GM23338 (cell line): ENCODE measurements around the gene AFF3. TPM values are rescaled to one million over a fixed set of nuclear protein-coding genes. Genes with fewer than 3 reads are reported as not detected.

Source experiments
- ATAC-seq: fragments of 200-7000 bp; cut with Tn5 transposase; 3 replicates; pipeline ENCODE4 v1.9.1; 2020
- DNase-seq: peaks from one replicate; pipeline ENCODE4 v3.0.0-alpha.2; 2015; ENCODE audit warnings: low spot score
- H2AFZ ChIP-seq: fragments of 200-600 bp; sonication (generic); 2 replicates; pipeline ENCODE4 v1.8.0; 2016; ENCODE audit warnings: antibody characterized with exemption, mild to moderate bottlenecking, moderate library complexity
- H3F3A ChIP-seq: fragments of 200-600 bp; sonication (generic); replicated peaks from 2 replicates; pipeline ENCODE4 v1.8.0; 2017; ENCODE audit warnings: antibody characterized with exemption, mixed run types, low read depth
- H3K27ac ChIP-seq: fragments of 200-600 bp; sonication (generic); 2 replicates; pipeline ENCODE4 v1.6.1; 2016; ENCODE audit warnings: low read depth
- H3K27me3 ChIP-seq: fragments of 200-600 bp; sonication (generic); 2 replicates; pipeline ENCODE4 v1.8.0; 2016; ENCODE audit warnings: mild to moderate bottlenecking, mixed run types, moderate library complexity; ENCODE audit not compliant: insufficient read depth
- H3K36me3 ChIP-seq: fragments of 200-600 bp; sonication (generic); 2 replicates; pipeline ENCODE4 v1.8.0; 2016; ENCODE audit warnings: mild to moderate bottlenecking; ENCODE audit not compliant: insufficient read depth
- H3K4me1 ChIP-seq: fragments of 200-600 bp; sonication (generic); 2 replicates; pipeline ENCODE4 v1.8.0; 2016; ENCODE audit warnings: mild to moderate bottlenecking, moderate library complexity; ENCODE audit not compliant: insufficient read depth
- H3K4me2 ChIP-seq: fragments of 200-600 bp; sonication (generic); 2 replicates; pipeline ENCODE4 v1.7.1; 2017; ENCODE audit warnings: mixed run types
- H3K4me3 ChIP-seq: fragments of 200-600 bp; sonication (generic); 2 replicates; pipeline ENCODE4 v1.6.1; 2016; ENCODE audit warnings: mixed run types
- H3K79me2 ChIP-seq: fragments of 200-600 bp; sonication (generic); replicated peaks from 2 replicates; pipeline ENCODE4 v1.8.0; 2017; ENCODE audit warnings: mild to moderate bottlenecking; ENCODE audit not compliant: insufficient read depth
- H3K9me2 ChIP-seq: fragments of 200-600 bp; sonication (generic); 2 replicates; pipeline ENCODE4 v1.8.0; 2017; ENCODE audit not compliant: insufficient read depth
- H4K20me1 ChIP-seq: fragments of 200-600 bp; sonication (generic); replicated peaks from 2 replicates; pipeline ENCODE4 v1.8.0; 2017; ENCODE audit warnings: mild to moderate bottlenecking; ENCODE audit not compliant: insufficient read depth
- H3K27ac Mint-ChIP-seq: 2 replicates; pipeline ENCODE4 v1.8.0; 2020; ENCODE audit warnings: inconsistent platforms, mild to moderate bottlenecking, moderate library complexity, mixed read lengths
- H3K27me3 Mint-ChIP-seq: 3 replicates; pipeline ENCODE4 v1.8.0; 2022; ENCODE audit warnings: low read depth, mild to moderate bottlenecking, moderate library complexity, mixed read lengths, inconsistent platforms; ENCODE audit not compliant: insufficient read depth, poor library complexity
- H3K36me3 Mint-ChIP-seq: 3 replicates; pipeline ENCODE4 v1.8.0; 2021; ENCODE audit warnings: low read depth, mild to moderate bottlenecking, inconsistent platforms, moderate library complexity, mixed read lengths
- H3K4me1 Mint-ChIP-seq: 3 replicates; pipeline ENCODE4 v1.8.0; 2020; ENCODE audit warnings: mild to moderate bottlenecking, inconsistent platforms, mixed read lengths
- H3K4me3 Mint-ChIP-seq: 3 replicates; pipeline ENCODE4 v1.8.0; 2021; ENCODE audit warnings: moderate library complexity, mild to moderate bottlenecking, inconsistent platforms, mixed read lengths
- H3K9me3 Mint-ChIP-seq: 3 replicates; pipeline ENCODE4 v1.8.0; 2020; ENCODE audit warnings: moderate library complexity, mild to moderate bottlenecking, inconsistent platforms, mixed read lengths
- CREB1 ChIP-seq: fragments of 250-450 bp; sonication (Bioruptor Pico); IDR thresholded peaks from 2 replicates; pipeline ENCODE4 v1.5.0; 2020; ENCODE audit warnings: low read depth, mild to moderate bottlenecking, moderate library complexity
- CTCF ChIP-seq, 2 experiments: fragments of 200-600 bp in 1 of 2; sonication (generic) in 1 of 2; conservative IDR thresholded peaks; 2 replicates each; pipeline versions ENCODE4 v1.5.1 to v1.6.1; 2016 to 2017; ENCODE audit warnings: antibody characterized with exemption in 2 of 2, low read depth in 2 of 2, mild to moderate bottlenecking in 2 of 2, moderate library complexity in 1 of 2
- ETS1 ChIP-seq: IDR thresholded peaks from 2 replicates; pipeline ENCODE4 v1.6.1; 2016; ENCODE audit warnings: antibody characterized with exemption
- EZH2 ChIP-seq: fragments of 200-600 bp; sonication (generic); IDR thresholded peaks from one replicate; pipeline ENCODE4 v1.8.0; 2017; ENCODE audit warnings: antibody characterized with exemption, mild to moderate bottlenecking, low read depth; ENCODE audit not compliant: unreplicated experiment
- EZH2phosphoT487 ChIP-seq: fragments of 200-600 bp; sonication (generic); IDR thresholded peaks from one replicate; pipeline ENCODE4 v1.8.1; 2018; ENCODE audit warnings: antibody characterized with exemption; ENCODE audit not compliant: unreplicated experiment
- JUNB ChIP-seq: IDR thresholded peaks from one replicate; pipeline ENCODE4 v1.6.1; 2016; ENCODE audit warnings: antibody characterized with exemption; ENCODE audit not compliant: unreplicated experiment
- NANOG ChIP-seq: IDR thresholded peaks from 2 replicates; pipeline ENCODE4 v1.6.1; 2016; ENCODE audit warnings: antibody characterized with exemption, borderline replicate concordance
- POLR2AphosphoS5 ChIP-seq: IDR thresholded peaks from 2 replicates; pipeline ENCODE4 v1.6.1; 2016; ENCODE audit warnings: antibody characterized with exemption, low read depth
- REST ChIP-seq: IDR thresholded peaks from one replicate; pipeline ENCODE4 v1.6.1; 2018; ENCODE audit warnings: antibody characterized with exemption; ENCODE audit not compliant: unreplicated experiment
- STAT1 ChIP-seq: IDR thresholded peaks from one replicate; pipeline ENCODE4 v1.6.1; 2016; ENCODE audit warnings: antibody characterized with exemption; ENCODE audit not compliant: unreplicated experiment
- ZNF114 ChIP-seq: fragments of 250-450 bp; sonication (Bioruptor Pico); IDR thresholded peaks from 2 replicates; pipeline ENCODE4 v1.5.0; 2020; ENCODE audit warnings: mild to moderate bottlenecking, moderate library complexity
- ZNF331 ChIP-seq: fragments of 250-450 bp; sonication (Bioruptor Pico); IDR thresholded peaks from 2 replicates; pipeline ENCODE4 v1.5.0; 2020; ENCODE audit warnings: low read depth, mild to moderate bottlenecking, moderate library complexity
- ZNF462 ChIP-seq: fragments of 250-450 bp; sonication (Bioruptor Pico); IDR thresholded peaks from 2 replicates; pipeline ENCODE4 v1.5.0; 2020; ENCODE audit warnings: mild to moderate bottlenecking, moderate library complexity
- polyA plus RNA-seq: library from polyadenylated mRNA; unstranded; fragments of >200 nt; fragmentation: Nextera tagmentation; extraction: Ambion mirVana; gene quantifications from 2 replicates; pipeline ENCODE4 v1.2.1, GENCODE V29; 2016
- total RNA-seq: library from RNA; depleted of rRNA; stranded (reverse); fragments of >200 nt; shearing (Covaris generic); gene quantifications from 2 replicates; pipeline ENCODE4 v1.2.3, GENCODE V29; 2014

Gene AFF3
- total and polyA plus RNA-seq, 2 experiments from 2014 or later: 0.73 to 1.4 TPM

GRCh38 chr2:100051253-100051652, 91.1 kb downstream of the AFF3 start:
- DNase-seq (no peak), ATAC-seq (no peak)
- Histone ChIP-seq H3K4me1 (no peaks in the 10 kb centered on the region), H3K27ac (no peak overlapping the region), H4K20me1 (no peaks in the 10 kb centered on the region), H3K79me2 (no peaks in the 10 kb centered on the region), H3K4me2 (no peak overlapping the region), H3F3A (no peaks in the 10 kb centered on the region), H2AFZ (no peak overlapping the region), H3K27me3 (no peaks in the 10 kb centered on the region), H3K36me3 (no peaks in the 10 kb centered on the region), H3K9me2 (no peaks in the 10 kb centered on the region; the same call in 1 of the 2 replicates), H3K4me3 (no peak overlapping the region)
- Mint-ChIP-seq H3K27me3 (peaks cover 3% of the 10 kb centered on the region), H3K9me3 (no peaks in the 10 kb centered on the region), H3K36me3 (no peaks in the 10 kb centered on the region), H3K27ac (no peak overlapping the region), H3K4me1 (peaks cover 8% of the 10 kb centered on the region; the same call in 1 of the 3 replicates), H3K4me3 (no peak overlapping the region)
- TF ChIP-seq STAT1 (no peak), EZH2 (no peak), POLR2AphosphoS5 (no peak), ZNF114 (CRISPR knock-in tag) (no peak), ETS1 (no peak), ZNF462 (CRISPR knock-in tag) (no peak), REST (no peak), ZNF331 (CRISPR knock-in tag) (no peak), CREB1 (CRISPR knock-in tag) (no peak), CTCF (conservative IDR thresholded peaks at IDR 0.05; ENCODE audit: low read depth in 2 of 2) (no peak), NANOG (no peak), EZH2phosphoT487 (no peak), JUNB (no peak)
